Dedifferentiated amniotic fluid mesenchymal stem cell (primary cell): ENCODE results near the gene RPS15.

Source experiments
- DNase-seq: peaks from one replicate; pipeline ENCODE4 v3.0.0-alpha.2; 2016; ENCODE audit errors: extremely low spot score

Gene RPS15

DNA sequence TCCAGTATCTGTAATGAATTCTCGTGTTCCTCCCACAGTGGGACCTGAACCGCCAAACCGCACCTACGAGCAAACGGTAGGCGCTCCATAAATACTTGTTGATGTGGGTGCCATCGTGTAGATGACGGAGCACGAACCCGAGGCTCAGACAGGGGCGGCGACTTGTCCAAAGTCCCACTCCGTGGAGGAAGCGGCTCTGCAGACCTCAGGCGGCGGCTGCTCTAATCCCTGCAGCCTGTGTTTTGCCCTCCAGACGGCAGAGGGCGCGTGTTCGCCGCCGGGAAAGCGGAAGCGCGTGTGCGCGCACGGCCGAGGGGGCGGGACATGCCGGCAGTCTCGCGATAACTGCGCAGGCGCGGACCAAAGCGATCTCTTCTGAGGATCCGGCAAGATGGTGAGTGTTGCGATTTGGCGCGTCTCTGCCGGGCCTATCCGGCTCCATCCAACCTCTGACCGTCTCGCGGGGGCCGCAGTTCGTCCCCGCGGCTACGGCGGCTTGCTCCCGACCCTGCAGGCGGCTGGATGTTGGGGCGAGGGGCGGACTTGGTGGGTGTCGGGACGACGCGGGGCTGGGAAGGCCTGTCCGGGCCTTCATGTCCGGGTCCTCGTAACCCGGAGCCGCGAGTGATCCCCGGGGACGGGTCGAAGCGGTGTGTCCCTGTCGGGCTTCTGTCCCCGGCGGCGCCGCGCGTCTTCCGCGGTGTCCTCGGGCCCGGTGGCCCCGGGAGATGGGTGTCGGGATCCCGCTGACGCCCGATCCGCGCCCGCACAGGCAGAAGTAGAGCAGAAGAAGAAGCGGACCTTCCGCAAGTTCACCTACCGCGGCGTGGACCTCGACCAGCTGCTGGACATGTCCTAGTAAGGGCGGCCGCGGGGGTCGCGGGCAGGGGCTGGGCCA lies at the start of gene RPS15:
Gene RPS15 (plus strand): TSS at position 362 of the 898 bp plus-strand sequence. CDS start 30 bp downstream, at position 392.
- DNase-seq: peak; percentile 92

- DNase-seq: no peak
Observed at GRCh38 chr19:1388637-1389026, 49.6 kb upstream of the RPS15 start.

DNA sequence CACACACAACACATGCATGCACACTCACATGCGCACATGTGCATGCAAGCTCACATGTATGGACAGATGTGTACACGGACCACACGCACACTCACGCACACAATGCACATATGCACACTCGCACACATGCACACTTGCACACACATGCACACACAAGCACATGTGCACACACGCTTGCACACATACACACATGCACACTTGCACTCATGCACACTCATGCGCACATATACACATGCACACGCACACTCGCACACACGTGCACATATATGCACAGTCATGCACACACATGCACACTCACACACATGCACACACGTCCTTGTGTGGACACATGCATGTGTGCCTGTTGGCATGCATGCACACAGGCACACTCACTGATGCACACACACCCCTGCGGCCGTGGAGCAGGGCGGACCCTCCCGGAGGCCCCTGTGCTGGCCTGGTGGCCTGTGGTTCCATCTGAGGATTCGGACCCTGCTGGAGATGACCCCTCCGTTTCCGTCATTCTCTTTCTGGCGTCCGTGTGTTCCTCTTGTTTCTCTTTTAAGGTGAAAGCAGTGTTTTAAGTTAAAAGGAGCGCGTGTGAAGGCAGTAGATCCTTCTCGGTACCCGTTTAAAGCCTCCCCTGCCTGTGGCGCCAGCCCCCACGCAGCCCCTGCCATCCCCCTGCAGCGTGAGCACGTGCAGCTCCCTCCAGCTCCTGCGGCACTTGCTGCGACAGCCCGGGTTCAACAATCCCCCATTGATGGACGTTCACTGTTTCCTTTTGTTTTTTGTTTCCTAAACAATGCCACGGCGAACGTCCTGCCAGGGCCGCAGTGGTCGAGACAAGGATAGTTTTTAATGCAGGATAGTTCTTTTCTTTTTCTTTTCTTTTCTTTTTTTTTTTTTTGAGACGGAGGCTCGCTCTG lies 48.9 kb upstream of the RPS15 start:
- no peak for DNase-seq

GRCh38 chr19:1390890-1391423 lies 47.2 kb upstream of the RPS15 start:
- DNase-seq: no peak

DNA sequence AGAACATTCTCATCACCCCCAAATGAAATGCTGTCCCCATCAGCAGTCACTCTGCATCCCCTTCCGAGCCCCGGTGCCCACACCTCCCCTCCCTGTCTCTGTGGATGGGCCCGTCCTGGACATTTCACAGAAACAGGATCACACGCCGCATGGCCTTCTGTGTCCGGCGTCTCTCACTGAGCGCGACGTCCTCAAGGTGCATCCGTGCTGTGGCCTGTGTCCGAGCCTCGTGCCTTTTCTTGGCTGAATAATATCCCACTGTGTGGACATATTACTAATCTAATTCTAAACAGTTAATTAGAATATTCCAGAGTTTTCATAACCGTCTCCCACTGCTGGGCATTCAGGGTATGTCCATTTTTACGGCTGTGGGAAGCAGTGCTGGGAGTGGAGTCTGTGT lies 45.8 kb upstream of the RPS15 start:
- no peak for DNase-seq

DNA sequence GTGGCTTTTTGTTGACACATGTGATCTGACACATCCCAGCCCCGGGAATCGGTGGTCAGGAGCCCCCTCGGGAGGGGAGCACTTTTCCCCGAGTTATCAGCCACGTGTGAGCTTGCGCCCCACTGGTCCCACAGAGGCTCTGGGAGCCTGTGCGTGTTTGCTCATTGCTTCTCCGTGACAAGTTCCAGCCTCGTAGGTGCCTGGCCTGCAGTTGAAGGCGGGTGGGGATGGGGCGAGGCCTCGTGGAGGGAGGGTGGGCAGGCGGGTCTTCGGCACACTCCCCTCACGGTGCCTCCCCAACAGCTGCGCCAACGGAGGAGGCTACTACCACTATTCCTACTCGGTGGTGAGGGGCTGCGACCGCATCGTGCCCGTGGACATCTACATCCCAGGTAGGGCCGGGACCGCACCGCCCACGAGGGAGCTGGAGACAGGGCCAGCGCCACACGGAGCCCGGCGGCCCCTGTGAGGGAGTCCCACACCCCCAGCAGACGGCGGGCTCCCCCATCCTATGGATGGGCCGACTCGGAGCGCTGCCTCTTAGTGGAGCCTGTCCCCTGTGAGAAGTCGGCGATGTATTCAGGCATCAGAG lies 45.2 kb upstream of the RPS15 start:
- no peak for DNase-seq

DNA sequence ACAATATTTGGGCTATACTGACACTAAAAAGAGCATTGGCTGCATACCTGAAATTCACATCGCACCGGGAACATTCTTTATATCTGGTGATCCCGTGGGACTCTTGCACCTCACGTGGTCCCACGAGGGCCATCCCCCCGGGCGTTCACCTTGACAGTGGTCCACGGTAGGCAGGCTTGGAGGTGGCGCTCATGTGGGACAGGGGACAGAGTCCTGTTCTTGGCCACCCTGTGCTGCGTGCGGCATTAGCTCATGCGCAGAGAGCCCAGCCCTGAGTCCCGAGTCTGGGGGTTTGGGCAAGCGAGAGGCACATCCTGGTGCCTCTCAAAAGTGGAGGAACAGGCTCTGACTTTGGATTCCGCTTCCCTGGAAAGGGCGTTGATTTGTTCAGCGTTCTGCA lies 44.4 kb upstream of the RPS15 start:
- no peak for DNase-seq

GRCh38 chr19:1394252-1395193 lies 43.7 kb upstream of the RPS15 start:
- no peak for DNase-seq

DNA sequence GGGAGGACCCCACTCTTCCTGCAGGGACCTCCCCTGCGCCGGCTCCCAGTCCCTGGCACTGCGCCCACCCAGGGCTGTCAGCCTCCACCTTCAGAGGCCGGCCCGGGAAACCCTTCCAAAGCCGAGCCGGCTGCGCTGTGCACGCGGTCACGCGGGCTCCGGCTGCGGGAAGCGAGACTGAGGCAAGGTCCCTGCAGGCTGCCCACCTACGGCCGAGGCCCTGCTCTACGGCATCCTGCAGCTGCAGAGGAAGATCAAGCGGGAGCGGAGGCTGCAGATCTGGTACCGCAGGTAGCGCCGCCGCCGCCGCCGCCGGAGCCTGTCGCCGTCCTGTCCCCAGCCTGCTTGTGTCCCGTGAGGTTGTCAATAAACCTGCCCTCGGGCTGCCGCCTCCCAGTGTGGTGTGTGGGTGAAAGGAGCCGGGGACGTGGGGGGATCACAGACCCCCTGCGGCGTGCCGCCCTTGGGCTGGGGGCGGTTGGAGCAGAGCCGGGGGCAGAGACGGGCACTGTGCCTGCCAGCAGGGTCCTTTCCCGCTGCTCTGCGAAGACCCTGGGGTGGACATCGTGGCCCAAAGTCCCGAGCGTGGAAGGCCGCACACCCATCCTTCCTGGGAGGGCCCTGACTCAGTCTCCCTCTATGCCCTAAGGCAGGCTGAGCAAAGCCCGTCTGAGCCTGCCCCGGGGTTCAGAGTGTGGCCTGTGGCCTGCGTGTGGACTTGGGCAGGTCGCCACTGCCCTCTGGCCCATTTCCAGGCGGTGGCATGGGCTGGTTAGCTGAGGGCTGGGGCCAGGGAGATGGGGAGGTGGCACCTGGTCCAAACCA lies 42.8 kb upstream of the RPS15 start:
- no peak for DNase-seq

DNA sequence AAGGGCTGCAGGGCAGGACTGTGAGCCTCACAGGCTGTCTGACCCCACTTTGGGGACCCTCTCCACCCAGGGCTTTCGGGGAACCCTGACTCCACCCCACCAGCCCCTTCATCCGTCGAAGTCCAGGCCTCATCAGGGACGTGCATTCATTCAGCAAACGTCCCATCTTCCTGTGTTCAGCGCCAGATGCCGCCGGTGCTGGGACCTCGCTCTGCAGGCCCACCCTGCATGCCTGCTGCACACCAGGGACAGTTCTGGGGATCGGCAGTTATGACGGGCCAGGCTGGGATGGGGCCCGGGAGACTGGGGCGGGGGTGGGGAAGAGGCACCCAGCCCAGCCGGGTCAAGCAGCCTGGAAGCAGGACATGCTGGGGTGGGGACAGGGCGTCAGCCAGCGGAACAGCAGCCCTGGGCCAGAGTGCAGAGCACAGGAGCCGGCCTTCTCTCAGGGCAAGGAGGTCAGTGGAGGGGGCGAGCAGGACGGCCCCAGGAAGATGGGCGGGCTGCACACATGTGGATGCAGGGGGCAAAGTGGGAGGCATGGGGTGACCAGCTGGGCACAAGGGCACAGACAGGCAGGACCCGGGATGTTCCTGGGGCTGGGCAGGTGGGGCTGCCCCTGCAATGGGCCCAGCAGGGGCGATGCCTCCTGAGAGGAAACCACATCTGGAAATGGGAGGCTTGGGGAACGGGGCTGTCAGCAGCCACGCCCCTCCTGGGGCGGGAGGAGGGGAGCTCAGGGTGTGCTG lies 42.0 kb upstream of the RPS15 start:
- DNase-seq: no peak

GRCh38 chr19:1396768-1397679 lies 41.2 kb upstream of the RPS15 start:
- no peak for DNase-seq

DNA sequence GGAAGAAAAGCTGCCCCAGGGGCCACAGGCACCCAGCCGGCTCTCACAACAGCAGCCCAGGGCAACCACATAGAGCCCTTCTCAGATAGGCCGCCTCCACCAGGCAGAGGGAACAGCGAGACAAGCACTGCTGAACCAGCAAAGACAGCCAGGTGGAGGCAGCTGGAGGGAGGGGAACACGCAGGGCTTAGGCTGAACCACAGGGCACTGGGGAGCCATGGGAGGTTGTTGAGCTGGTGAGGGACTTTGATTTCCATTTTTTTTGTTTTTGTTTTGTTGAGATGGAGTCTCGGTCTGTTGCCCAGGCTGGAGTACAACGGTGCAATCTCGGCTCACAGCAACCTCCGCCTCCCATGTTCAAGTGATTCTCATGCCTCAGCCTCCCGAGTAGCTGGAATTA lies 40.4 kb upstream of the RPS15 start:
- no peak for DNase-seq

DNA sequence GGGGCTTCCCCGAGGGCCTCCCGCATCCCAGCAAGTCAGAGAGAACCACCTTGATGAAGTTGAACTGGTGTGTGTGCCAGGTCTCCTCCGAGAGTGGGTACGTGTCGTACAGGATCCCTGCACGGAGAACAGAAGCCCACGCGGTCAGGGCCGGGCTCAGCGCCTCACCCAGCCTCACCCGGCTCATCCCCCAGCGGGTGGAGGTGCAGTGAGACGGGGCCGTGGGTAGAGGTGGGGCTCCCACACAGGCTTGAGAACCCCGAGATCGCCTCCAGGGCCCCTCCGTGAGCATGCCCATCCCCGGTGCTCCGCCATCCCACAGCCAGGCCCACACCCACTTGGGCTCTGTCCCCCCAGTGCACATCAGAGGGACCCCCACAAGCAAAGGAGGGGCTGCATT lies 39.1 kb upstream of the RPS15 start:
- no peak for DNase-seq

- no peak for DNase-seq
Observed at GRCh38 chr19:1399745-1400144, 38.5 kb upstream of the RPS15 start.

DNA sequence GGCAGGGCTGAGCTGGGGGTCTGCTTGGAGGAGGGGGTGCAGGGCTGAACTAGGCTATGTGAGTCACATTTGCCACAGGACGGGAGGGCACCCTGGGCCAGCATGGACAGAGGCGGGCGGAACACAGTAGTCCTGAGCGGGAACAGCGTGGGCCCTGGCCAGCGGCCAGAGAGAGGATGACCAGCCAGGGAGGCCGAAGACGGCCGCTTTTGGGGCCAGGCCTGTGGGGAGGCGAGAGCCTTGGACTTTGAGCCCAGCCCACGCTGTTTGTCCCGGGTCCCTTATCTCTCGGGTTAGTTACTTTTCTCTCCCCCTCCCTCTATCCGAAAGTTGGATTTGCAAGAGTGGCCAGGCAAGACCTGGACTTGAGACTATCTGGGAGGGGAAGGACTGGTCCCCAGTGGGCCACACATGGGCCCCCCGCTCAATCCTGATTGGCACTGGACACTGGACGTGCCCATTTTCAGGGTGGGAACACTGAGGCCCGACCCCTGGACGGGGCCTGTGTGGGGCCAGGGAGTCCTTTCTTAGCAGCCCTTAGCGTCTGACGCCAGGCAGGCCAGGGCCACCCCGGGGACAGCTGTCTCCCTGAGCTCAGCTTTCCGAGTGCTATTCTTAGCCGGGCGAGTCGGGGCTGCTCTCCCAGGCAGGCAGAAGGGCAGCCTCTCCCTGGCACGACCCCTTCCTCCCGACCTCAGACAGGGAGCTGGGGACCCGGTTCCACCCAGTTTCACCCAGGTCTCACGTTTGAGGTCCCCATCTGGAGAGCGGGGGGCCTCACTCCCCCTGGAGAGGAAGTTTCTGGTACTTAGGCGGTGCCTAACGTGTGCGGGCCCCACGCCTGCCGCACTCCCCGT lies 37.7 kb upstream of the RPS15 start:
- DNase-seq: no peak

DNA sequence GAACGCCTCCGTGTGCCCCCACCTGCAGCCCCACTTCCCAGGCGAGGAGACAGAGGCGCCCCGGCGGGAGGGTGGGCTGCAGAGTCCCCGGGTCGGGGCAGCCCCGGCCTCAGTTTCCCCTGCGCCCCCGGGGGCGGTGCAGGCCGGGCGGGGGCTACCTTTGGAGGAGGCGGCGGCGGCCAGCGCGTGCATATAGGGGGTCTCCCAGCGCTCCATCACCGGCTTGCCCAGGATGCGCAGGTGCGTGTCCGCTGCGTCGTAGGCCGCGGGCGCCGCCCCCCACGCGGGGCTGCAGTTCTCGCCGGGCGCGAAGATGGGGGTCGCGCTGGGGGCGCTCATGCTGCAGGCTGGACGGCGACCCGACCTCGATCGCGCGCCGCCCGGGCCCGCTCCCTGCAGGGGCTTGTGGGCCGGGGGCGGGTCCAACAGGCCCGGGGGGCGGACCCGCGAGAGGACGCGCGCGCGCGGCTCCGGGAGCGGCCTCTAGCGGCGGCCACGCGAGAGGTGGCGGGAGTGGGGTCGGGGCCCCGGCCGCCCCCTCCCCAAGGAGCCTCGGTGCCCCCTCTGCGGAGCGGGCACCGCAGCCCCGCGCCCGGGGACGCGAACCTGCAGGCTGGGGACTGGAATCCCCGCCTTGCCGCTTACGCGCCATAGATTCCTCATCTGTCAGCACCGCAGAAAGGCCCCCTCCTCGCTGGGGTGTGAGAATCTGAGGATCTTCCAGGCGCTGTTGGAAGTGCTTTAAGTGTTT lies 36.9 kb upstream of the RPS15 start, which contains the start of gene GAMT:
Gene GAMT (minus strand): TSS at position 405 of the 751 bp plus-strand sequence. CDS start 66 bp downstream, at position 339.
- no peak for DNase-seq

DNA sequence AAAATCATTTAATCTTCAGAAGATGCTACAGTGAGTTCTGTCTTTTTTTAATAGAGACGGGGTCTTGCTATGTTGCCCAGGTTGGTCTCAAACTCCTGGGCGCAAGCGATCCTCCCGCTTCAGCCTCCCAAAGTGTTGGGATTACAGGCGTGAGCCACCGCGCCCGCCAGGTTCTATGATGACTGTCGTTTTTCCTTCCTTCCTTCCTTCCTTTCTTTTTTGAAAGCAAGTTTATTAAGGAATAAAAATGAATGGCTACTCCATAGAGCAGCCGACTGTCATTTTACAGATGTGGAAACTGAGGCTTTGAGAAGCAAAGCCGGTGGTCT lies 36.3 kb upstream of the RPS15 start:
- no peak for DNase-seq
